ENCODE results near the gene RNF227.

- TF ChIP-seq CTCF (IDR thresholded peaks at IDR 0.05 in 2 of 3, conservative IDR thresholded peaks at IDR 0.05 in 1 of 3; ENCODE audit: control insufficient read depth in 2 of 3, extremely low read depth in 1 of 3, insufficient read depth in 1 of 3, low read depth in 3 of 3, low read length in 3 of 3) (no peak), ELK1 (IDR thresholded peaks at IDR 0.05; ENCODE audit: low read depth, low read length) (no peak), RFX5 (IDR thresholded peaks at IDR 0.05; ENCODE audit: low read depth, low read length) (no peak), BRCA1 (IDR thresholded peaks at IDR 0.05; ENCODE audit: low read depth, low read length) (no peak), SMC3 (IDR thresholded peaks at IDR 0.05; ENCODE audit: borderline replicate concordance, low read length) (no peak), FOXM1 (IDR thresholded peaks at IDR 0.05; ENCODE audit: low read depth, low read length) (no peak), NR2C2 (IDR thresholded peaks at IDR 0.05; ENCODE audit: borderline replicate concordance, control insufficient read depth, insufficient read length, low read depth) (no peak), TAF1 (IDR thresholded peaks at IDR 0.05; ENCODE audit: borderline replicate concordance, low read depth, low read length) (no peak)
Observed at GRCh38 chr17:7935859-7936258, 19.8 kb upstream of the RNF227 start.

Data from GM12878 (cell line).